Duodenal mucosa (tissue), 2 donors: Measurements from ENCODE around the gene COL9A3.

ENCODE experiments used
- H3K27ac ChIP-seq: one replicate; pipeline ENCODE4 v1.7.0; 2013; ENCODE audit warnings: low read depth, low read length
- H3K27me3 ChIP-seq, 2 donors: one replicate each; pipeline ENCODE4 v1.7.0; 2013; ENCODE audit warnings: low read length in 2 of 2, control low read depth in 1 of 2; ENCODE audit not compliant: insufficient read depth in 2 of 2, control insufficient read depth in 1 of 2
- H3K36me3 ChIP-seq, 2 donors: one replicate each; pipeline ENCODE4 v1.7.0; 2013; ENCODE audit warnings: low read length in 2 of 2, control low read depth in 1 of 2; ENCODE audit not compliant: insufficient read depth in 2 of 2, control insufficient read depth in 1 of 2
- H3K4me1 ChIP-seq, 2 donors: one replicate each; pipeline ENCODE4 v1.7.0; 2013; ENCODE audit warnings: low read length in 2 of 2, control low read depth in 1 of 2; ENCODE audit not compliant: insufficient read depth in 2 of 2, control insufficient read depth in 1 of 2
- H3K4me3 ChIP-seq, 2 donors: one replicate each; pipeline ENCODE4 v1.7.0; 2013; ENCODE audit warnings: low read length in 2 of 2, low read depth in 1 of 2
- H3K9ac ChIP-seq, 2 donors: one replicate each; pipeline ENCODE4 v1.7.0; 2013; ENCODE audit warnings: low read length in 2 of 2, low read depth in 1 of 2
- H3K9me3 ChIP-seq, 2 donors: one replicate each; pipeline ENCODE4 v1.7.0; 2013; ENCODE audit warnings: low read length in 2 of 2, control low read depth in 1 of 2; ENCODE audit not compliant: control insufficient read depth in 1 of 2

Gene COL9A3

GRCh38 chr20:62812181-62812906 is 4.5 kb upstream of the COL9A3 start:
- Histone ChIP-seq H3K4me1 (peaks cover 0 to 23% of the 10 kb centered on the region in 2 donors), H3K9ac (no peak overlapping the region), H3K27me3 (peaks cover 22 to 26% of the 10 kb centered on the region in 2 donors), H3K27ac (no peak overlapping the region), H3K36me3 (peaks cover 29 to 42% of the 10 kb centered on the region in 2 donors), H3K4me3 (no peak overlapping the region), H3K9me3 (no peaks in the 10 kb centered on the region)

GRCh38 chr20:62812907-62813200 is 4.0 kb upstream of the COL9A3 start:
- H3K27me3 ChIP-seq = peaks cover 27 to 28% of the 10 kb centered on the region in 2 donors
- peaks cover 24 to 37% of the 10 kb centered on the region in 2 donors for H3K36me3 ChIP-seq
- H3K9ac ChIP-seq = no peak overlapping the region
- no peak overlapping the region for H3K4me3 ChIP-seq
- no peak overlapping the region for H3K27ac ChIP-seq
- peaks cover 0 to 20% of the 10 kb centered on the region in 2 donors for H3K4me1 ChIP-seq
- no peaks in the 10 kb centered on the region for H3K9me3 ChIP-seq

GRCh38 chr20:62813588-62813987 is 3.3 kb upstream of the COL9A3 start:
- H3K36me3 ChIP-seq = peaks cover 21 to 34% of the 10 kb centered on the region in 2 donors
- no peak overlapping the region for H3K4me3 ChIP-seq

GRCh38 chr20:62814060-62814708 is 2.7 kb upstream of the COL9A3 start:
- H3K27ac ChIP-seq = no peak overlapping the region

More at GRCh38 chr20:62813588-62813987, 3.3 kb upstream of the COL9A3 start:
- Histone ChIP-seq H3K4me1 (peaks cover 3 to 21% of the 10 kb centered on the region in 2 donors), H3K9ac (no peak overlapping the region), H3K9me3 (no peaks in the 10 kb centered on the region), H3K27me3 (peaks cover 34 to 35% of the 10 kb centered on the region in 2 donors), H3K27ac (no peak overlapping the region)

GRCh38 chr20:62814709-62815065 is 2.2 kb upstream of the COL9A3 start:
- Histone ChIP-seq H3K9me3 (no peaks in the 10 kb centered on the region), H3K4me1 (peaks cover 14 to 26% of the 10 kb centered on the region in 2 donors), H3K4me3 (no peak overlapping the region), H3K9ac (no peak overlapping the region), H3K27me3 (peaks cover 34 to 40% of the 10 kb centered on the region in 2 donors), H3K36me3 (peaks cover 13 to 26% of the 10 kb centered on the region in 2 donors), H3K27ac (no peak overlapping the region)

More at GRCh38 chr20:62814060-62814708, 2.7 kb upstream of the COL9A3 start:
- Histone ChIP-seq H3K9me3 (no peaks in the 10 kb centered on the region), H3K4me3 (no peak overlapping the region), H3K27me3 (peaks cover 34 to 40% of the 10 kb centered on the region in 2 donors), H3K36me3 (peaks cover 18 to 31% of the 10 kb centered on the region in 2 donors), H3K4me1 (peaks cover 9 to 26% of the 10 kb centered on the region in 2 donors), H3K9ac (no peak overlapping the region)

GRCh38 chr20:62815066-62815991 is 1.5 kb upstream of the COL9A3 start:
- Histone ChIP-seq H3K36me3 (peaks cover 7 to 19% of the 10 kb centered on the region in 2 donors), H3K27me3 (peaks cover 34 to 40% of the 10 kb centered on the region in 2 donors), H3K4me1 (peaks cover 15 to 26% of the 10 kb centered on the region in 2 donors), H3K9me3 (no peaks in the 10 kb centered on the region), H3K27ac (no peak overlapping the region), H3K4me3 (no peak overlapping the region), H3K9ac (no peak overlapping the region)

- Histone ChIP-seq H3K9me3 (no peaks in the 10 kb centered on the region), H3K4me1 (peaks cover 15 to 26% of the 10 kb centered on the region in 2 donors), H3K36me3 (peaks cover 3 to 12% of the 10 kb centered on the region in 2 donors), H3K4me3 (peak overlapping the region in 1 of 2 donors; percentile 16), H3K9ac (no peak overlapping the region), H3K27ac (no peak overlapping the region), H3K27me3 (peaks cover 37 to 40% of the 10 kb centered on the region in 2 donors)
Measured at GRCh38 chr20:62816031-62816883, 593 bp upstream of the COL9A3 start.

GRCh38 chr20:62817975-62818591 is 1.2 kb downstream of the COL9A3 start:
- peaks cover 15 to 26% of the 10 kb centered on the region in 2 donors for H3K4me1 ChIP-seq
- no peak overlapping the region for H3K4me3 ChIP-seq
- no peak overlapping the region for H3K27ac ChIP-seq
- no peaks in the 10 kb centered on the region for H3K9me3 ChIP-seq
- peaks cover 37 to 40% of the 10 kb centered on the region in 2 donors for H3K27me3 ChIP-seq
- no peaks in the 10 kb centered on the region for H3K36me3 ChIP-seq
- no peak overlapping the region for H3K9ac ChIP-seq
